ENCODE data around the gene CENPP. TPM values are rescaled to one million over a fixed set of nuclear protein-coding genes. Genes with fewer than 3 reads are reported as not detected.

The CENPP gene
- total RNA-seq, 1 experiment from 2014 or later = 15.6 TPM

GRCh38 chr9:92342825-92343488 lies 17.2 kb downstream of the CENPP start:
- CTCF ChIA-PET = interaction anchor here (0.8 to 1.3 kb wide), 2 partner anchors 113 to 291 kb away, joined by 3 to 4 read pairs; no protein-coding TSS in a partner anchor

DNA sequence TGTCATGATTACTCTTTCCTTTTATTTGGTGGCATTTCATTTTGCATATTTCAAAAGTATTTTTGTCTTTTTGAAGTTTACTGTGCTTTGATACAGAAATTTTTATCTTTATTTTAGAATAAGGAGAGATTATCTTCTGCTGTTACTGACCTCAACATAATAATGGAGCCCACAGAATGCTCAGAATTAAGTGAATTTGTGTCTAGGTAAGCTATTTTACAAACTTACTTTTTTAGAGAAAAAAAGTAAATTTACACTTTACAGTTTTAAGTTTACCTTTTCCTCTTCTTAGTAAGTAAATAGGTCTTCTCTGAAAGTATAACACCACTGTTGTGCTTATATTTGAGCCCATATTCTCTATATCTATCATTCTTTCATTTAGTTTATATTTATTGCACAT lies 19.8 kb downstream of the CENPP start:
- peaks cover 9% of the 10 kb centered on the region for H3K4me1 ChIP-seq (ENCODE audit: insufficient read depth, low read length, poor library complexity, severe bottlenecking)
- ChIA-PET CTCF (no interaction called here), POLR2A (ENCODE audit: low non-redundant PET) (no interaction called here)
- peaks cover 5% of the 10 kb centered on the region for H3K36me3 ChIP-seq (ENCODE audit: insufficient read depth, low read length, poor library complexity, severe bottlenecking)
- no peaks in the 10 kb centered on the region for H3K27me3 ChIP-seq (replicated peaks; ENCODE audit: insufficient read depth, low read depth, low read length, poor library complexity)
- no TSS peak for BruUV-seq (replicated peaks)
- DNase-seq (ENCODE audit: low spot score) = no peak
- H3K9me3 ChIP-seq (ENCODE audit: low read depth, low read length, poor library complexity, severe bottlenecking) = no peaks in the 10 kb centered on the region
- H3K4me3 ChIP-seq (ENCODE audit: low read depth, low read length, poor library complexity, severe bottlenecking) = no peak overlapping the region
- H3K27ac ChIP-seq (ENCODE audit: low read depth, low read length, poor library complexity, severe bottlenecking) = no peak overlapping the region
- intact Hi-C loops (cut with micrococcal nuclease; ENCODE audit: unreplicated experiment) = no loop called here
- TF ChIP-seq EZH2 (IDR thresholded peaks at IDR 0.05; ENCODE audit: borderline replicate concordance, low read depth, low read length, poor library complexity, severe bottlenecking) = no peak
- TF ChIP-seq CTCF (conservative IDR thresholded peaks at IDR 0.05; ENCODE audit: low read depth, low read length) = no peak

More at GRCh38 chr9:92342825-92343488, 17.2 kb downstream of the CENPP start:
- no TSS peak for BruUV-seq (replicated peaks)
- intact Hi-C loops (cut with micrococcal nuclease; ENCODE audit: unreplicated experiment) = loop anchor here (5.0 kb wide), 2 partner anchors 99 to 289 kb away; no protein-coding TSS in a partner anchor
- Histone ChIP-seq H3K27me3 (replicated peaks; ENCODE audit: insufficient read depth, low read depth, low read length, poor library complexity) (no peaks in the 10 kb centered on the region), H3K4me3 (ENCODE audit: low read depth, low read length, poor library complexity, severe bottlenecking) (no peak overlapping the region), H3K9me3 (ENCODE audit: low read depth, low read length, poor library complexity, severe bottlenecking) (no peaks in the 10 kb centered on the region), H3K36me3 (ENCODE audit: insufficient read depth, low read length, poor library complexity, severe bottlenecking) (peaks cover 10% of the 10 kb centered on the region), H3K27ac (ENCODE audit: low read depth, low read length, poor library complexity, severe bottlenecking) (no peak overlapping the region), H3K4me1 (ENCODE audit: insufficient read depth, low read length, poor library complexity, severe bottlenecking) (no peaks in the 10 kb centered on the region)
- peak; percentile 46; the same call in 1 of the 2 replicates for TF ChIP-seq CTCF (conservative IDR thresholded peaks at IDR 0.05; ENCODE audit: low read depth, low read length)
- TF ChIP-seq EZH2 (IDR thresholded peaks at IDR 0.05; ENCODE audit: borderline replicate concordance, low read depth, low read length, poor library complexity, severe bottlenecking) = no peak
- POLR2A ChIA-PET (ENCODE audit: low non-redundant PET) = no interaction called here
- no peak for DNase-seq (ENCODE audit: low spot score)

DNA sequence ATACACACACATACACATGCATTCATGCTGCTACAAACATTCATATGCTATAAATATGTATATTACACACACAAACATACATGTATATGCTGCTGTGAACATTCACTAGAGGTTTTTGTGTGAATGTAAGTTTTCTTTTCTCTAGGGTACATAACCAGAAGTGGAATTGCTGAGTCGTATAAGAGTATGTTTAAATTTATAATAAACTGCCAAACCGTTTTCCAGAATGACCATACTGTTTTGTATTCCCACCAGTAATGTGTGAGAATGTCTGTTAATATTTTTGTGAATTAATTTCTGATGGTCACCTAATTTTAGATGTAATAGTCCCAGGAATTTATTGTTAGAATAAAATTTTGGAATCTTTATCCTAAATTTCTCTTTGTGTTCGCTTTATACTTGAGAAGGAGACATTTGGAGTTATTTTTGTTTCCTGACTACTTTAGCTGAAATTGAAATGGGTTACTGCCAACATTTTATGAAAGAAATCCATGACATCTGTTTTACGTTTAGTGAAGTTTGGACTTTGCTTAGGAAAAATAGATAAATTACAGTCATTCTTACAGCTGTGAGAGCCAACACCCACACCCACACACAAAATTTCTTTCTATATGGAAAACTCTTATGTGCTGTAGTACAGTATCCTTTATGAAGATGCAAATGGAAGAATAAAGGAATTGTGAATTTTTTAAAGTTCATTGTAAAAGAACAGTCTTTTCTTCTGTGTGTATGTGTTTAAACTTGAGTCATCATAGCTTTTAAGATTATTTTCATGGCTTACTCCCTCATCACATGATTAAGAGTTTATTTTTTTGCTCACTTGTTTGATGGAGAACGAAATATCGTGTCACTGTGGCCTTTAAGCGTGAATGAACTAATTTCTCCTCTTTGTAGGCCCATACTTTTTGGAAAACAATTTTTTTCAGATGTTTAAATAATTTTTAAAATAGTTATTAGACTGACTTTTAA lies 24.3 kb downstream of the CENPP start:
- Histone ChIP-seq H3K4me1 (ENCODE audit: insufficient read depth, low read length, poor library complexity, severe bottlenecking) (peaks cover 14% of the 10 kb centered on the region), H3K27me3 (replicated peaks; ENCODE audit: insufficient read depth, low read depth, low read length, poor library complexity) (no peaks in the 10 kb centered on the region), H3K36me3 (ENCODE audit: insufficient read depth, low read length, poor library complexity, severe bottlenecking) (peaks cover 5% of the 10 kb centered on the region), H3K27ac (ENCODE audit: low read depth, low read length, poor library complexity, severe bottlenecking) (peak overlapping the region; percentile 8), H3K4me3 (ENCODE audit: low read depth, low read length, poor library complexity, severe bottlenecking) (no peak overlapping the region), H3K9me3 (ENCODE audit: low read depth, low read length, poor library complexity, severe bottlenecking) (no peaks in the 10 kb centered on the region)
- TF ChIP-seq CTCF (conservative IDR thresholded peaks at IDR 0.05; ENCODE audit: low read depth, low read length) (no peak), EZH2 (IDR thresholded peaks at IDR 0.05; ENCODE audit: borderline replicate concordance, low read depth, low read length, poor library complexity, severe bottlenecking) (no peak)
- CTCF ChIA-PET = no interaction called here
- intact Hi-C loops (cut with micrococcal nuclease; ENCODE audit: unreplicated experiment) = no loop called here
- BruUV-seq (replicated peaks) = no TSS peak
- peak; percentile 13 for DNase-seq (ENCODE audit: low spot score)
- POLR2A ChIA-PET (ENCODE audit: low non-redundant PET) = no interaction called here

Measured in A673 (cell line).